22Rv1 (cell line): Measurements from ENCODE around the gene ZKSCAN7.

Experiments
- CTCF ChIP-seq: fragments of 450-650 bp; IDR thresholded peaks from 2 replicates; pipeline ENCODE4 v1.5.1; 2017; ENCODE audit warnings: mild to moderate bottlenecking
- ZFX ChIP-seq: fragments of 450-650 bp; IDR thresholded peaks from 2 replicates; pipeline ENCODE4 v1.6.1; 2017; ENCODE audit warnings: antibody characterized with exemption, borderline replicate concordance

GRCh38 chr3:44584646-44585501 is 29.9 kb downstream of the ZKSCAN7 start, which contains the start of gene ZNF660:
- TF ChIP-seq CTCF (no peak), ZFX (no peak)
